NCI-H524 treated with DMSO at 0.1 percent for 48 hours (cell line): Measurements from ENCODE around the gene OXT.

Source experiments
- DNase-seq: peaks from one replicate; lab custom pipeline; 2025; lab: John Stamatoyannopoulos, UW

OXT gene

GRCh38 chr20:3084283-3084985, 13.0 kb downstream of the OXT start, which contains the start of gene AVP:
Gene AVP (minus strand): TSS chr20:3084724. CDS start chr20:3084674, 50 bp downstream.
- DNase-seq, result no peak

- DNase-seq, result no peak
Measured at GRCh38 chr20:3084986-3085360, 13.6 kb downstream of the OXT start.

- no peak for DNase-seq
Measured at GRCh38 chr20:3085571-3086072, 14.2 kb downstream of the OXT start.

GRCh38 chr20:3088031-3088430, 16.6 kb downstream of the OXT start:
- no peak for DNase-seq

DNA sequence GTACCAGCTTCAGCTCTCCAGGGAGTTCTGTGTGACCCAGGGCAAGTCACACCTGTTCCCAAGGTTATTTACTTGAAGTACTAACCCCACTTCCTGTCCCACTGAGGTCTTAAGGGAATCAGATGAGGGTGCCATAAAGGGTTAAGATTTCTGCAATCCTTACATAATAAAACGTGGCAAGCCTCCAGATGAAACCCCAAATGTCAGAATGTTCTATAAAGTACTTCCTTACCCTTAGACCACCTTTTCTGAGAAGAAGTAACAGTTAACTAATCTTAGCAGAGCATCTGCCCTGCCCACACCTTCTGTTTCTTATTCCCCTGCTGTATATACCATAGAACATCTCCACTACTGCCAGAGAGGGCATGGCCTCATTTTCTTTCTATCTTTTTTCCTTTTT, 19.1 kb downstream of the OXT start:
- DNase-seq, result no peak

GRCh38 chr20:3092611-3093379, 21.4 kb downstream of the OXT start:
- no peak for DNase-seq

DNA sequence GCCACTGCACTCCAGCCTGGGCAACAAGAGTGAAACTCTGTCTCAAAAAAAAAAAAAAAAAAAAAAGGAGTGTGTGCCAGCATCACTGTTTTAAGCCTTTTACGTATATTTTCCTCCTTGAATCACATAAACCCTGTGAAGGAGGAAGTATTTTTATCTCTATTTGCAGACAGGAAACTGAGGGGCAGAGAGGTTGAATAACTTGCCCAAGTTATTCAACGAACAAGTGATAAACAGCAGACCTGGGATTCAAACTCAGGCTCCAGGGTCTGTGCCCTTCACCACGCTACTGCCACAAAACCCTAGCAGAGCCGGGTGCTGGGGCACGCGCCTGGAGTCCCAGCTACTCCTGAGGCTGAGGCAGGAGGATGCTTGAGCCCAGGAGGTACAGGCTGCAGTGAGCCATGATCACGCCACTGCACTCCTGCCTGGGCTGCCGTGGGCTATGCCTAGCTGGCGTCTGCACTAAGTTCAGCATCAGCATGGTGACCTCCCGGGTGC, 22.5 kb downstream of the OXT start:
- no peak for DNase-seq

DNA sequence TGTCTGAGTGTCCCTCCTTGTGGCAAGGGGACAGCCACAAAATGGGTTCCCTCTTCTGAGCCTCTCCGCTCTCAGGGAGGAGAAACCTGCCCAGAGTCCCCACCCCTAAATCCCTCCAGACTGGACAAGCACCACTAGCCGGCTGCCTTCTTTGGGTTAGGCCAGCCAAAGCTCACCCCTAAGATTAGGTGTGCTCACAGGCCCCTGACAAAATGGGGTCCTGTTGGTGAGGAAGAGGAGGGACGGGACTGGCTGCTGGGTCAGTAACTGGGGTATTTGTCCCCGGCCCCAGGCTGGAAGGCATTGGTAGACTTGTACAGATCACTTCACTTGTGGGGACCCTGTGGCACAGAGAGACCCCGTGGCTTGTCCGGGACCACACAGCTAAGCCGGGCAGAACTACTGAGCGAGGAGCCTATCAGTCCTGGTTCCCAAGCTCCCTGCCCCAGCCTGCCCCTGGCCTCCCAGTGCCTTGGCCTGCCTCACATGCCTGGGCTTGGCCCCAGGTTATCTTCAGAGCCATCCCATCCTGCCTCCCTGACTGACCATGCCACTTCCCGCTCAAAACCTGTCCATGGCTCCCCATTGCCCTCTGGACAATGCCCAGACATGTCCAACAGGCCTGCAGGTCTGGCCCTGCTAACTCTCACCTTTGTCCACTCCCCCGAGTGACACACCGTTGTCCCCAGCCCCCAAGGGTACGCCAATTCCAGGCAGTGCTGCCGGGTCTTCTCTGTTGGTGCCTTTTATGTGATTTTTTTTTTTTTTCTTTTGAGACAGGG, 23.6 kb downstream of the OXT start:
- DNase-seq, result no peak

GRCh38 chr20:3100480-3100879, 29.1 kb downstream of the OXT start:
- no peak for DNase-seq

DNA sequence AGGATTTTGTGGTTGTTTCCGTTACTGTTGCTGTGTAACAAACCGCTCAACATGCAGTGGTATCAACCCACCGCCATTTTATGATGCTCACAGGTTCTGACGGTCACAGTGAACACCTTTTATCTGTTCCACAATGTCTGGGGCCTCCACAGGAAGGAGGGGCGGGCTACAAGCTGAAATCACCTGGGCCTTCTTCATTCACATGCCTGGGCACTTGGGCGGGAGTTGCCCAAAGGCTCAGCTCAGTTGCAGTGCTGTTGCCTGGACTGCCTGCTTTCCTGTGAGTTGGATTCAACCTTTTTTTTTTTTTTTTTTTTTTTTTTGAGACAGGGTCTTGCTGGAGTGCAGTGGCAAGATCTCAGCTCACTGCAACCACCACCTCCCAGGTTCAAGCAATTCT, 29.8 kb downstream of the OXT start:
- DNase-seq, result no peak

- no peak for DNase-seq
Measured at GRCh38 chr20:3101737-3102574, 30.5 kb downstream of the OXT start.

DNA sequence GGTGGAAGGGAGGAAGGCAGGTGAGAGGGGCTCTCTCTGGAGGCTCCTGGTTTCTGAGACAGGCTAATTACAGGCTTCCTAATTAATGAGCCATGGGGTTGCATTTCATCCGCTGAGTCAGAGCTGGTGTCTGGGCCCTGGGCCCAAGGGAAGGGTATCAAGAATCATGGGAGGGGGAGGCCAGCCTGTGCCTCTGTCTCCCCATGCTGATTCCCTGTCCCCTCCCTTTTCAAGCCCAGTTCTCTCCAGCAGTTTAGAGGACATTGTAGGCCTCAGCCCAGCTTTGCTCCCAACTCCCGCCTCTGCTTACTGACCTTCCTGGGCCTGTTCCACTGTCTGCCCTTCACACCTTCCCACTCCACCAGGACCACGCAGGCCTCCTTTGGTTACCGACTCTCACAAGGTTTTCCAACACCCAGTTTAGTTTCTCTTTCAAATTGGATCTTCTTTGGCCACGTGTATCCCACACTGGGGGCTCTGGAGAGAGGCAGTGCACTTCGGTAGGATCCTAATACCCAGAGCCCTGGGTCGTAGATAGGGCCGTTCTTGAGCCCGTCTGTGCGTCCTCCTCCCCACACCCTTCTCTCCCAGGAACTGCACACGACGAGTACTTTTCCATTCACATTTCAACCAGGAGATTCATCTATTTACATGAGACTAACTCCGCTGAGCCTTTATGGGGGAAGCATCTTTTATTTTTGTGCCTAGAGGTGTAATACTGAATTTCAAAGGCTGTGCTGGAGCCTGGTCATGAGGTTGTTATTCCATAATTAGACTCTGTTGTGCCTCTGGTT, 31.4 kb downstream of the OXT start:
- DNase-seq, result no peak

GRCh38 chr20:3103369-3104032, 32.1 kb downstream of the OXT start:
- no peak for DNase-seq

GRCh38 chr20:3105256-3106137, 34.1 kb downstream of the OXT start:
- no peak for DNase-seq

GRCh38 chr20:3106185-3106584, 34.8 kb downstream of the OXT start:
- DNase-seq, result no peak

GRCh38 chr20:3106658-3107463, 35.4 kb downstream of the OXT start:
- no peak for DNase-seq

GRCh38 chr20:3107464-3108025, 36.1 kb downstream of the OXT start:
- no peak for DNase-seq
